K562 (cell line): ENCODE measurements around the gene MLC1. TPM values are rescaled to one million over a fixed set of nuclear protein-coding genes. Genes with fewer than 3 reads are reported as not detected.

Source experiments
- ATAC-seq: fragments of 200-7000 bp; cut with Tn5 transposase; 3 replicates; pipeline ENCODE4 v1.9.1; 2020; ENCODE audit warnings: moderate library complexity
- BruUV-seq: library from RNA; stranded (reverse); fragments of 400-500 nt; replicated peaks from 2 replicates; lab custom pipeline; 2021; lab: Mats Ljungman, UMichigan
- CTCF ChIA-PET: fragments of 300-600 bp; formaldehyde crosslinking; extraction: SDS; loops from one replicate; lab custom pipeline; 2021; ENCODE audit warnings: low intra/inter-chr PET ratio; lab: Yijun Ruan, JAX
- POLR2A ChIA-PET: fragments of 300-600, 350-650 bp; sonication (Branson Sonifier 250); formaldehyde crosslinking; extraction: SDS; loops from one replicate; lab custom pipeline; 2021; ENCODE audit warnings: antibody characterized with exemption, inconsistent platforms; lab: Yijun Ruan, JAX
- DNase-seq, 4 experiments: peaks; one replicate each; pipeline versions ENCODE4 v3.0.0 to v3.0.0-alpha.2; 2011 to 2018; ENCODE audit warnings: low spot score in 3 of 4, mixed read lengths in 3 of 4; ENCODE audit errors: extremely low read depth in 1 of 4
- FAIRE-seq: peaks from 2 replicates; lab custom pipeline; 2011; peaks lifted over from hg19 to GRCh38; lab: Jason Lieb, UNC
- H2AFZ ChIP-seq: 2 replicates; pipeline ENCODE4 v1.6.0; 2011; ENCODE audit warnings: low read depth, low read length, control low read depth, inconsistent platforms
- H3K27ac ChIP-seq: fragments of 200-600 bp; 3 replicates; pipeline ENCODE4 v1.8.0; 2011; ENCODE audit warnings: low read depth, mild to moderate bottlenecking, control low read depth, inconsistent platforms, low read length, moderate library complexity, mixed read lengths; ENCODE audit errors: extremely low read depth
- H3K27me3 ChIP-seq, 2 experiments: fragments of 300-600 bp in 1 of 2; 2 replicates in 1 of 2; 3 replicates in 1 of 2; pipeline versions ENCODE4 v1.6.0 to v1.8.0; 2011; ENCODE audit warnings: inconsistent platforms in 2 of 2, low read length in 2 of 2, mild to moderate bottlenecking in 1 of 2, mixed read lengths in 1 of 2, moderate library complexity in 1 of 2; ENCODE audit not compliant: control insufficient read depth in 2 of 2, insufficient read depth in 2 of 2
- H3K36me3 ChIP-seq: fragments of 300-600 bp; 3 replicates; pipeline ENCODE4 v1.8.0; 2011; ENCODE audit warnings: mild to moderate bottlenecking, low read length, inconsistent platforms; ENCODE audit not compliant: control insufficient read depth, insufficient read depth
- H3K4me1 ChIP-seq, 2 experiments: fragments of 200-600 bp in 1 of 2; replicated peaks in 1 of 2; 2 replicates in 1 of 2; 3 replicates in 1 of 2; pipeline versions ENCODE4 v1.5.1 to v1.8.0; 2011; ENCODE audit warnings: inconsistent platforms in 2 of 2, low read length in 2 of 2, mild to moderate bottlenecking in 1 of 2, mixed read lengths in 1 of 2, moderate library complexity in 1 of 2; ENCODE audit not compliant: control insufficient read depth in 2 of 2, insufficient read depth in 2 of 2
- H3K4me2 ChIP-seq: 2 replicates; pipeline ENCODE4 v1.6.1; 2011; ENCODE audit warnings: low read length, control low read depth, inconsistent platforms, mixed read lengths; ENCODE audit not compliant: insufficient read depth
- H3K4me3 ChIP-seq: fragments of 200-600 bp; sonication (generic), shearing (Covaris generic); 2 replicates; pipeline ENCODE4 v1.5.1; 2016; ENCODE audit warnings: control low read depth, inconsistent platforms
- H3K79me2 ChIP-seq: fragments of 200-600 bp; 3 replicates; pipeline ENCODE4 v1.8.0; 2011; ENCODE audit warnings: low read length, inconsistent platforms; ENCODE audit not compliant: control insufficient read depth, insufficient read depth
- H3K9ac ChIP-seq, 2 experiments: 2 replicates each; pipeline versions ENCODE4 v1.6.0 to v1.6.1; 2011; ENCODE audit warnings: low read depth in 2 of 2, low read length in 2 of 2, control low read depth in 1 of 2, inconsistent platforms in 1 of 2, mild to moderate bottlenecking in 1 of 2, mixed read lengths in 1 of 2; ENCODE audit not compliant: insufficient read depth in 1 of 2
- H3K9me1 ChIP-seq: one replicate; pipeline ENCODE4 v1.6.0; 2011; ENCODE audit warnings: inconsistent platforms, mild to moderate bottlenecking, low read length, moderate library complexity; ENCODE audit not compliant: control insufficient read depth, insufficient read depth
- H3K9me3 ChIP-seq: replicated peaks from 2 replicates; pipeline ENCODE4 v1.5.1; 2011; ENCODE audit warnings: low read depth, low read length, inconsistent platforms; ENCODE audit not compliant: control insufficient read depth, insufficient read depth
- H4K20me1 ChIP-seq: replicated peaks from 2 replicates; pipeline ENCODE4 v1.6.1; 2011; ENCODE audit warnings: low read length, inconsistent platforms, mixed read lengths; ENCODE audit not compliant: control insufficient read depth, insufficient read depth
- ARID1B ChIP-seq: fragments of 450-650 bp; IDR thresholded peaks from 2 replicates; pipeline ENCODE4 v1.6.1; 2016; ENCODE audit warnings: antibody characterized with exemption, mild to moderate bottlenecking, inconsistent platforms
- BRCA1 ChIP-seq, 2 experiments: fragments of 450-650 bp in 1 of 2; sonication (generic) in 1 of 2; formaldehyde crosslinking in 1 of 2; IDR thresholded peaks; 2 replicates each; pipeline versions ENCODE4 v1.5.0 to v1.6.1; 2017 to 2020; ENCODE audit warnings: mild to moderate bottlenecking in 1 of 2, missing genetic modification reagents in 1 of 2
- FIP1L1 ChIP-seq: fragments of 200-400 bp; formaldehyde crosslinking; IDR thresholded peaks from 2 replicates; pipeline ENCODE4 v1.6.1; 2018; ENCODE audit warnings: mild to moderate bottlenecking, low read depth, low read length; ENCODE audit not compliant: poor library complexity, severe bottlenecking
- JUND ChIP-seq, 2 experiments: IDR thresholded peaks; 2 replicates in 1 of 2; 3 replicates in 1 of 2; pipeline ENCODE4 v1.6.1; 2011; ENCODE audit warnings: borderline replicate concordance in 2 of 2, low read depth in 2 of 2, low read length in 2 of 2, improper control_type of control experiment in 1 of 2, missing biosample characterization in 1 of 2, missing genetic modification characterization in 1 of 2, missing genetic modification reagents in 1 of 2
- POLR2H ChIP-seq: IDR thresholded peaks from 2 replicates; pipeline ENCODE4 v1.6.1; 2016; ENCODE audit warnings: missing genetic modification characterization, low read depth, mild to moderate bottlenecking, control low read depth, missing compliant biosample characterization, moderate library complexity
- RBFOX2 ChIP-seq: fragments of 200-400 bp; formaldehyde crosslinking; IDR thresholded peaks from 2 replicates; pipeline ENCODE4 v1.6.1; 2017; ENCODE audit warnings: low read depth, mild to moderate bottlenecking, low read length, moderate library complexity
- ZKSCAN8 ChIP-seq: fragments of 200-800 bp; sonication (Bioruptor generic); IDR thresholded peaks from 2 replicates; pipeline ENCODE4 v1.6.1; 2016; ENCODE audit warnings: missing genetic modification characterization, missing compliant biosample characterization
- WGBS: fragments of 100-300 bp; shearing (Covaris generic); methylation state at CpG from one replicate; pipeline ENCODE4 v1.1.6; 2016; ENCODE audit warnings: low coverage, mixed read lengths; ENCODE audit not compliant: insufficient coverage; ENCODE audit errors: missing lambda C conversion rate; 5-methylcytosine and 5-hydroxymethylcytosine counted together
- in situ Hi-C: fragments of 300-500 bp; cut with MboI; formaldehyde crosslinking; loops from 4 replicates; pipeline ENCODE4 v1.15.0; 2018; ENCODE audit warnings: inconsistent platforms, mixed read lengths
- intact Hi-C: fragments of 100-400 bp; cut with micrococcal nuclease; formaldehyde crosslinking; loops from 2 replicates; pipeline ENCODE4 v1.14.2; 2022
- polyA plus RNA-seq, 8 experiments: library from polyadenylated mRNA; depleted of rRNA in 4 of 8; stranded (reverse) in 5 of 8; unstranded in 3 of 8; fragments of >200 nt; fragmentation: Nextera tagmentation in 2 of 8; fragmentation: Illumina TruSeq in 1 of 8; extraction: Ambion mirVana in 2 of 8; extraction: Trizol in 1 of 8; gene quantifications; 2 replicates each; pipeline versions ENCODE4 v1.2.1 to v1.2.3, GENCODE V29; 2011 to 2014; ENCODE audit warnings: inconsistent platforms in 1 of 8, missing spikeins in 1 of 8
- total RNA-seq, 7 experiments: library from RNA; depleted of rRNA in 6 of 7; stranded (reverse); fragments of >200 nt in 6 of 7; fragmentation: Illumina TruSeq in 2 of 7; extraction: Trizol in 2 of 7; gene quantifications; 2 replicates each; pipeline versions ENCODE4 v1.2.1 to v1.2.3, GENCODE V29; 2011 to 2021; ENCODE audit warnings: low replicate concordance in 1 of 7
- TF ChIP-seq, protein P1 (sequence below): IDR thresholded peaks from 2 replicates; pipeline ENCODE4 v1.6.1; 2012; ENCODE audit warnings: low read depth, low read length, improper control_type of control experiment, borderline replicate concordance
- TF ChIP-seq, protein P2 (sequence below): fragments of 450-650 bp; IDR thresholded peaks from 2 replicates; pipeline ENCODE4 v1.7.0; 2016; ENCODE audit warnings: borderline replicate concordance
- TF ChIP-seq, protein P3 (sequence below): fragments of 250-450 bp; sonication (Bioruptor Pico); IDR thresholded peaks from 2 replicates; pipeline ENCODE4 v1.5.0; 2021
- TF ChIP-seq, protein P4 (sequence below): conservative IDR thresholded peaks from 2 replicates; pipeline ENCODE4 v1.6.1; 2011; ENCODE audit warnings: low read depth, mild to moderate bottlenecking, low read length; ENCODE audit not compliant: control insufficient read depth

MLC1 gene
- total and polyA plus RNA-seq, 9 of the 15 experiments (the other 6 are each of a cell fraction or from before 2014, with no cell fraction given) = 0.06 to 0.98 (median 0.39) TPM

DNA sequence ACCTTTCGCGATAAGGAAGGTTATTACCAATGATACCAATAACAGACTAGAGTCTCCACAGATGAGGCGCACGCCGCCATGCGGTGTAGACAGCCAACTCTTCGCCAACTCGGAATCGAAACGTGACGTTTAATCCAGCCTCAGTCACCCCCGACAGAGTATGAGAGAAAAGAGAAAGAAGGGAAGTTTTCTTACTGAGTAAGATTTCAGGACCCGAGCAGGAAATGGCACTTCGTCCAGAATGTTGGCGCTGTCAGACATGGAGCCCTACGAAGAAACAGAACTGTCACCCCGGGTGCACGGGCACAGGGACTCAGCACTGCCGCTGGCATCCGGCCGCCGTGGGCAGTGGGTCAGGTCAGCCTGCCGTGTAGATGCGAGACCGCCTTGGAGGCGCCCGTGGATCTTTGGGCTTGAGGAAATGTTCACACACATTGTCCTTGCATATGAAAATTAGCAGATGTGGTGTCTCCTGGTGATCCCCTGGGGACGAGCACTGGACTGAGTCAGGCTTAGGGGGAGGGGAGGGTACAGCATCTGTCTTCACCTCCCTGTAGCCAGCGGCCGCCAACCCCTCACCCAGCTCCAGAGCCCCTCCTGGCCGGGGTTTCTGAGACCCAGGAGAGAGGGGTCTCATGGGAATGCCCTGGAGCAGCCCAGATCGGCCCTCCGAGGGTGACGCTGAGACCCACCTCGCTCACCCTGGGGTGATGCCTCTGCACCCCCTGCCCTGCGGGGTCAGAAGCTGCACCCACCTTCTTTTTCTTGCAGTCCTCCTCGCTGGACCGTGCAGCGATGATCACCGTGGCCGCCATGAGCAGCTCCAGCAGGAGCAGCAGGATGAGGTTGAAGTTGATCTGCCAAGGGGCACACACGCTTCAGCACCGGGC is 8.3 kb downstream of the MLC1 start:
- CTCF ChIA-PET = no interaction called here
- Histone ChIP-seq H2AFZ (no peak overlapping the region), H3K27ac (no peak overlapping the region), H4K20me1 (no peaks in the 10 kb centered on the region), H3K4me1 (peaks cover 0 to 36% of the 10 kb centered on the region in 2 experiments; a peak in 2 of 5 replicates), H3K79me2 (no peaks in the 10 kb centered on the region), H3K9me3 (no peaks in the 10 kb centered on the region), H3K36me3 (no peaks in the 10 kb centered on the region), H3K4me3 (no peak overlapping the region), H3K9ac (no peak overlapping the region; a peak in 1 of 4 replicates), H3K4me2 (no peak overlapping the region), H3K27me3 (no peaks in the 10 kb centered on the region), H3K9me1 (no peaks in the 10 kb centered on the region)
- WGBS = 64% methylated on average over 30 of the region's 43 CpGs
- DNase-seq (no peak), ATAC-seq (no peak), FAIRE-seq (no peak)
- intact Hi-C loops (no loop called here), in situ Hi-C loops (no loop called here)
- POLR2A ChIA-PET = interaction anchor here (0.6 kb wide), 1 partner anchor 28 kb away, joined by 3 read pairs; no protein-coding TSS in a partner anchor
- BruUV-seq = no TSS peak
- TF ChIP-seq ZKSCAN8 (no peak), BRCA1 (IDR thresholded peaks at IDR 0.05) (no peak), BRCA1 (CRISPR knock-in tag; IDR thresholded peaks at IDR 0.05) (no peak), JUND (IDR thresholded peaks at IDR 0.05; ENCODE audit: borderline replicate concordance, low read depth, low read length) (no peak), JUND (tag; IDR thresholded peaks at IDR 0.05; ENCODE audit: borderline replicate concordance, low read depth, low read length) (no peak), RBFOX2 (no peak), ARID1B (no peak), FIP1L1 (no peak), POLR2H (tag) (no peak)
- TF ChIP-seq, protein P1, sequence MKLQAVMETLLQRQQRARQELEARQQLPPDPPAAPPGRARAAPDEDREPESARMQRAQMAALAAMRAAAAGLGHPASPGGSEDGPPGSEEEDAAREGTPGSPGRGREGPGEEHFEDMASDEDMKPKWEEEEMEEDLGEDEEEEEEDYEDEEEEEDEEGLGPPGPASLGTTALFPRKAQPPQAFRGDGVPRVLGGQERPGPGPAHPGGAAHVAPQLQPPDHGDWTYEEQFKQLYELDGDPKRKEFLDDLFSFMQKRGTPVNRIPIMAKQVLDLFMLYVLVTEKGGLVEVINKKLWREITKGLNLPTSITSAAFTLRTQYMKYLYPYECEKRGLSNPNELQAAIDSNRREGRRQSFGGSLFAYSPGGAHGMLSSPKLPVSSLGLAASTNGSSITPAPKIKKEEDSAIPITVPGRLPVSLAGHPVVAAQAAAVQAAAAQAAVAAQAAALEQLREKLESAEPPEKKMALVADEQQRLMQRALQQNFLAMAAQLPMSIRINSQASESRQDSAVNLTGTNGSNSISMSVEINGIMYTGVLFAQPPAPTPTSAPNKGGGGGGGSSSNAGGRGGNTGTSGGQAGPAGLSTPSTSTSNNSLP = no peak
- TF ChIP-seq, protein P2, sequence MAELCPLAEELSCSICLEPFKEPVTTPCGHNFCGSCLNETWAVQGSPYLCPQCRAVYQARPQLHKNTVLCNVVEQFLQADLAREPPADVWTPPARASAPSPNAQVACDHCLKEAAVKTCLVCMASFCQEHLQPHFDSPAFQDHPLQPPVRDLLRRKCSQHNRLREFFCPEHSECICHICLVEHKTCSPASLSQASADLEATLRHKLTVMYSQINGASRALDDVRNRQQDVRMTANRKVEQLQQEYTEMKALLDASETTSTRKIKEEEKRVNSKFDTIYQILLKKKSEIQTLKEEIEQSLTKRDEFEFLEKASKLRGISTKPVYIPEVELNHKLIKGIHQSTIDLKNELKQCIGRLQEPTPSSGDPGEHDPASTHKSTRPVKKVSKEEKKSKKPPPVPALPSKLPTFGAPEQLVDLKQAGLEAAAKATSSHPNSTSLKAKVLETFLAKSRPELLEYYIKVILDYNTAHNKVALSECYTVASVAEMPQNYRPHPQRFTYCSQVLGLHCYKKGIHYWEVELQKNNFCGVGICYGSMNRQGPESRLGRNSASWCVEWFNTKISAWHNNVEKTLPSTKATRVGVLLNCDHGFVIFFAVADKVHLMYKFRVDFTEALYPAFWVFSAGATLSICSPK = no peak
- TF ChIP-seq, protein P3, sequence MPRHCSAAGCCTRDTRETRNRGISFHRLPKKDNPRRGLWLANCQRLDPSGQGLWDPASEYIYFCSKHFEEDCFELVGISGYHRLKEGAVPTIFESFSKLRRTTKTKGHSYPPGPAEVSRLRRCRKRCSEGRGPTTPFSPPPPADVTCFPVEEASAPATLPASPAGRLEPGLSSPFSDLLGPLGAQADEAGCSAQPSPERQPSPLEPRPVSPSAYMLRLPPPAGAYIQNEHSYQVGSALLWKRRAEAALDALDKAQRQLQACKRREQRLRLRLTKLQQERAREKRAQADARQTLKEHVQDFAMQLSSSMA (CRISPR knock-in tag) = no peak
- TF ChIP-seq, protein P4, sequence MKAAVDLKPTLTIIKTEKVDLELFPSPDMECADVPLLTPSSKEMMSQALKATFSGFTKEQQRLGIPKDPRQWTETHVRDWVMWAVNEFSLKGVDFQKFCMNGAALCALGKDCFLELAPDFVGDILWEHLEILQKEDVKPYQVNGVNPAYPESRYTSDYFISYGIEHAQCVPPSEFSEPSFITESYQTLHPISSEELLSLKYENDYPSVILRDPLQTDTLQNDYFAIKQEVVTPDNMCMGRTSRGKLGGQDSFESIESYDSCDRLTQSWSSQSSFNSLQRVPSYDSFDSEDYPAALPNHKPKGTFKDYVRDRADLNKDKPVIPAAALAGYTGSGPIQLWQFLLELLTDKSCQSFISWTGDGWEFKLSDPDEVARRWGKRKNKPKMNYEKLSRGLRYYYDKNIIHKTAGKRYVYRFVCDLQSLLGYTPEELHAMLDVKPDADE = no peak
